ENCODE data around the gene ROR2.

ROR2 gene

DNA sequence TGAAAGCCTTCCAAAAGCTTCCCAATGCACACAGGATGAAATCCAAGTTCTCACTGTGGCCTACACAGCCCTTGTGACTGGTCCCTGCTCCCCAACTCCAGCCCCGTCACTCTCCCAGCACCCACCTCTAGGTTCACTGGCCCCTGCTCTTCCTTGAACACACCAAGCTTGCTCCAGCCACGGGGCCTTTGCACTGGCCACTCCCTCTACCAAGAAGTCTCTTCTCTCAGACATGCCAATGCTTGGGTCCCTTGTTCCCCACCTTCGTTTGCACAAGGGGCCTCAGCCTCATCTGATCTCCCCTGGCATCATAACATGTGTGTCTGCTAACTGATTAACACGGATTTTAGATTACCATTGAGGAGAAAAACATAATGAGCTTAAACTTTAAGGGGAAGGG lies 56.0 kb downstream of the ROR2 start:
- TF ChIP-seq TAF1 (IDR thresholded peaks at IDR 0.05; ENCODE audit: borderline replicate concordance, insufficient read depth, low read length), result no peak
- TF ChIP-seq FOXP2 (optimal IDR thresholded peaks at IDR 0.05; ENCODE audit: borderline replicate concordance, extremely low read depth, extremely low read length, insufficient read depth), result no peak
- TF ChIP-seq, protein P1, sequence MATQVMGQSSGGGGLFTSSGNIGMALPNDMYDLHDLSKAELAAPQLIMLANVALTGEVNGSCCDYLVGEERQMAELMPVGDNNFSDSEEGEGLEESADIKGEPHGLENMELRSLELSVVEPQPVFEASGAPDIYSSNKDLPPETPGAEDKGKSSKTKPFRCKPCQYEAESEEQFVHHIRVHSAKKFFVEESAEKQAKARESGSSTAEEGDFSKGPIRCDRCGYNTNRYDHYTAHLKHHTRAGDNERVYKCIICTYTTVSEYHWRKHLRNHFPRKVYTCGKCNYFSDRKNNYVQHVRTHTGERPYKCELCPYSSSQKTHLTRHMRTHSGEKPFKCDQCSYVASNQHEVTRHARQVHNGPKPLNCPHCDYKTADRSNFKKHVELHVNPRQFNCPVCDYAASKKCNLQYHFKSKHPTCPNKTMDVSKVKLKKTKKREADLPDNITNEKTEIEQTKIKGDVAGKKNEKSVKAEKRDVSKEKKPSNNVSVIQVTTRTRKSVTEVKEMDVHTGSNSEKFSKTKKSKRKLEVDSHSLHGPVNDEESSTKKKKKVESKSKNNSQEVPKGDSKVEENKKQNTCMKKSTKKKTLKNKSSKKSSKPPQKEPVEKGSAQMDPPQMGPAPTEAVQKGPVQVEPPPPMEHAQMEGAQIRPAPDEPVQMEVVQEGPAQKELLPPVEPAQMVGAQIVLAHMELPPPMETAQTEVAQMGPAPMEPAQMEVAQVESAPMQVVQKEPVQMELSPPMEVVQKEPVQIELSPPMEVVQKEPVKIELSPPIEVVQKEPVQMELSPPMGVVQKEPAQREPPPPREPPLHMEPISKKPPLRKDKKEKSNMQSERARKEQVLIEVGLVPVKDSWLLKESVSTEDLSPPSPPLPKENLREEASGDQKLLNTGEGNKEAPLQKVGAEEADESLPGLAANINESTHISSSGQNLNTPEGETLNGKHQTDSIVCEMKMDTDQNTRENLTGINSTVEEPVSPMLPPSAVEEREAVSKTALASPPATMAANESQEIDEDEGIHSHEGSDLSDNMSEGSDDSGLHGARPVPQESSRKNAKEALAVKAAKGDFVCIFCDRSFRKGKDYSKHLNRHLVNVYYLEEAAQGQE (IDR thresholded peaks at IDR 0.05; ENCODE audit: insufficient read depth in 1 of 2, low read depth in 2 of 2, low read length in 2 of 2), result no peak

DNA sequence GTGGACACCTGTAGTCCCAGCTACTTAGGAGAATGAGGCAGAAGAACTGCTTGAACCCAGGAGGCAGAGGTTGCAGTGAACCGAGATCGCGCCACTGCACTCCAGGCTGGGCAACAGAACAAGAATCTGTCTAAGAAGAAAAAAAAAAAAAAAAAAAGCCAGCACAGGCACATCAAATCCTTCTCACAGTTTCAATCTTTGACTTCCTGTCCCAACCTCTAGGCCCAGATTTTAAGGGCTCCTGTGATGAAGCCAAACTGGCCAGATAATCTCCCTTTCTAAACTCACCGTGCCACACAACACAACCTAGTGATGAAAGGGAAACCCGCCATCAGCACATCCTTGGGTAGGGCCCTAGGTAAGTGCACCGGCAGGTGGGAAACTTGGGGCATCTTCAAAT lies 58.1 kb downstream of the ROR2 start:
- TF ChIP-seq FOXP2 (optimal IDR thresholded peaks at IDR 0.05; ENCODE audit: borderline replicate concordance, extremely low read depth, extremely low read length, insufficient read depth), result no peak
- TF ChIP-seq, protein P1 (IDR thresholded peaks at IDR 0.05; ENCODE audit: insufficient read depth in 1 of 2, low read depth in 2 of 2, low read length in 2 of 2), result no peak
- no peak for TF ChIP-seq TAF1 (IDR thresholded peaks at IDR 0.05; ENCODE audit: borderline replicate concordance, insufficient read depth, low read length)
- TF ChIP-seq POLR2AphosphoS5 (IDR thresholded peaks at IDR 0.05; ENCODE audit: low read depth, low read length), result no peak
- no peak for TF ChIP-seq SIN3A (IDR thresholded peaks at IDR 0.05; ENCODE audit: borderline replicate concordance, insufficient read depth, low read length)

DNA sequence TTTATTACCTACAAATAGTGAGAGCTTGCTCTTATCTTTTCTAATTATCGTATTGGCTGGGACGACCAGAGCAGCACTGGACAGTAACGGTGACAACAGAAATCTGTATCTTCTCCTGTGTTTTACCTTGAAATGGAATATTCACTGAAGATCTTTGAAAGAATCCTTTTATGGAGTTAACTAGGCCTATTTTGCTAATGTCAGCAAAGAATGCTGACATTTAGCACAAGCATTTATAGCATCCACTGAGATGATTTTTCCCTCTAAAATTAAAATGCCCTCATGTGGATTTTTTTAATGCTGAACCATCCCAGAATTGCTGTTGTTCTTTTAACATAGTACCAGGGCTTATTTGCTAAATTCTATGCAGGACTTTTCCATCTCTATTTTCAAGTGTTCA lies 59.4 kb downstream of the ROR2 start:
- TF ChIP-seq, protein P1 (IDR thresholded peaks at IDR 0.05; ENCODE audit: insufficient read depth in 1 of 2, low read depth in 2 of 2, low read length in 2 of 2), result no peak

DNA sequence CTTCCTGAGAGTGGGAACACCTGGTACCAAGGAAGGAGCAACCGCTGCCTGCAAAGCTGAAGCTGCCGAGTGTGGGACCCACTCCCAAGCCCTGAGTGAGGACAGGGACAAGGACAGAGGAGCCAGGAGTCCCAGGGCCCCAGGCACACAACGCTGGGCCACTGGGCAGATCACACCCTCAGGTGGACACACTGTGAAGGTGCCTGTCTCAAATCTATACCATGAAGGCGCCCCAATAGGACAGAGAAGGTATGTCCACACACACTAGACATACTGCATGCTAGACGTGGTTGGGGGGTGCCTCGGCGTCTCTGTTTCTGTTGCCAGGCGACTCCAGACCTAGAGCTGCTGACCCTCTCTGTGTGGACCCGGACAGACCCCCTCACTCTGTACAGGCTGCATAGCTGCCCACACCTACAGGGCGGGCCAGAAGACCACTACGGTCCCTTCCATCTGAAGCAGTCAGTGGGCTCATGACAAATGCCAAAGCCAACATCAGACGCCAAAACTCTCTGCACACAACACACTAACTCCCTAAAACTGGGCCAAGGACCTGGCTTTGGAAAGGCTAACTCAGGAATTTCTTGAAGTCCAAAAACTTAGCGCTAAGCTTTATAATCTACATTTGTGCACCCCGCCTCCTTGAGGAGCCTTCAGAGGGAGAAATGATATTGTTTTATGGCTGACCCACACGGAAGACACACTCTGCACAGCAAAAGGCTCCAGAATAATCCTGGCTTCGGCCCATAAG lies 60.7 kb downstream of the ROR2 start:
- TF ChIP-seq POLR2AphosphoS5 (IDR thresholded peaks at IDR 0.05; ENCODE audit: low read depth, low read length), result no peak

DNA sequence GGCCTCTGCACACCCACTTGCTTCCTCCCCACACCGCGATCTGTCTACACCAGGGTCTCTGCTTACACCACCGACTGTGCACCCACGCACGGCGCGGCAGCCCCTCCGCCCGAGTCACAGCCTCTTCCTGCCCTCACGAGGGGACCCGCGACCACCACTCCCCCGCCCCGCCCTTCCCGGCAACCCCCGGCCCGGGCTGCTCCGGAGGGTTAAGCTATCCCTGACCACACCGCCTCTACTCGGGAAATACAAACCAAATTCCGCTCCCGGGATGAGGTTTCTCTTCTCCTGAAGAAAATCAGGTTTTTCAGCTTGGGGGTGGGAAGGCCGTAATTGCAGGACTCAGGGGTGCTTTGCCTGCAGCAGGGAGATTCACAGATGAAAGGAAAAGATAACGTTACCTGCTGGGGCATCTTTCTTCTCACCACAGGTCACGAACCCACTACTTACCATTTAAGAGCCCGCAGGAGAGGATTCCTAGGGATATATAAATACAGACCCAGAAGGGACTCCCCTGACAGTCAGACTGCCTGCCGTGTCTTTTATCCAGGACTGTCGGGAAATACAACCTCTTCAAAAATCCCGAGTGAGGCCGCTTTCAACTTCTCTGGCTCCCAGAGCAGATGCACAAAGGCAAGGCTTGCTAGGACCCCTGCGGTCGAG lies 63.5 kb downstream of the ROR2 start:
- TF ChIP-seq, protein P1 (IDR thresholded peaks at IDR 0.05; ENCODE audit: insufficient read depth in 1 of 2, low read depth in 2 of 2, low read length in 2 of 2), result no peak
- TF ChIP-seq TAF1 (IDR thresholded peaks at IDR 0.05; ENCODE audit: borderline replicate concordance, insufficient read depth, low read length) (no peak), POLR2AphosphoS5 (IDR thresholded peaks at IDR 0.05; ENCODE audit: low read depth, low read length) (no peak), SIN3A (IDR thresholded peaks at IDR 0.05; ENCODE audit: borderline replicate concordance, insufficient read depth, low read length) (no peak), FOXP2 (optimal IDR thresholded peaks at IDR 0.05; ENCODE audit: borderline replicate concordance, extremely low read depth, extremely low read length, insufficient read depth) (no peak)
